Effector memory CD4-positive, alpha-beta T cell (primary cell): ENCODE data around the gene PRR29.
A peak's percentile ranks its signal among the peaks of the same experiment; 100 is the strongest.

Experiments
- DNase-seq, 3 donors: peaks; one replicate each; pipeline ENCODE4 v3.0.0-alpha.2; 2020
- H3K27ac ChIP-seq: 2 replicates; pipeline ENCODE4 v1.7.0; 2013; ENCODE audit warnings: mild to moderate bottlenecking, low read length, moderate library complexity; ENCODE audit not compliant: insufficient read depth, poor library complexity, severe bottlenecking
- H3K27me3 ChIP-seq: replicated peaks from 2 replicates; pipeline ENCODE4 v1.7.0; 2013; ENCODE audit warnings: mild to moderate bottlenecking, low read length; ENCODE audit not compliant: insufficient read depth, control insufficient read depth, poor library complexity, severe bottlenecking
- H3K36me3 ChIP-seq: 2 replicates; pipeline ENCODE4 v1.7.0; 2013; ENCODE audit warnings: mild to moderate bottlenecking, low read length, moderate library complexity; ENCODE audit not compliant: control insufficient read depth, insufficient read depth
- H3K4me1 ChIP-seq: 2 replicates; pipeline ENCODE4 v1.7.0; 2013; ENCODE audit warnings: low read length, mild to moderate bottlenecking; ENCODE audit not compliant: control insufficient read depth, insufficient read depth, poor library complexity, severe bottlenecking
- H3K4me3 ChIP-seq: 2 replicates; pipeline ENCODE4 v1.7.0; 2013; ENCODE audit warnings: low read length, low read depth, mild to moderate bottlenecking; ENCODE audit not compliant: insufficient read depth, poor library complexity, severe bottlenecking
- H3K9me3 ChIP-seq: 2 replicates; pipeline ENCODE4 v1.7.0; 2013; ENCODE audit warnings: mild to moderate bottlenecking, low read length, moderate library complexity; ENCODE audit not compliant: control insufficient read depth

PRR29 gene

GRCh38 chr17:64042700-64043485 lies 44.7 kb downstream of the PRR29 start:
- Histone ChIP-seq H3K36me3 (peaks cover 77% of the 10 kb centered on the region), H3K9me3 (no peaks in the 10 kb centered on the region), H3K4me1 (no peaks in the 10 kb centered on the region), H3K27ac (no peak overlapping the region), H3K4me3 (no peak overlapping the region), H3K27me3 (no peaks in the 10 kb centered on the region)
- no peak for DNase-seq

GRCh38 chr17:64045176-64045575 lies 47.0 kb downstream of the PRR29 start:
- H3K36me3 ChIP-seq, result peaks cover 87% of the 10 kb centered on the region
- no peak overlapping the region for H3K4me3 ChIP-seq

GRCh38 chr17:64048805-64049204 lies 50.7 kb downstream of the PRR29 start:
- DNase-seq, result no peak
- no peak overlapping the region for H3K27ac ChIP-seq
- no peak overlapping the region for H3K4me3 ChIP-seq
- peaks cover 86% of the 10 kb centered on the region for H3K36me3 ChIP-seq
- no peaks in the 10 kb centered on the region for H3K27me3 ChIP-seq
- H3K4me1 ChIP-seq, result peaks cover 32% of the 10 kb centered on the region
- H3K9me3 ChIP-seq, result no peaks in the 10 kb centered on the region

More at GRCh38 chr17:64045176-64045575, 47.0 kb downstream of the PRR29 start:
- no peaks in the 10 kb centered on the region for H3K27me3 ChIP-seq
- H3K9me3 ChIP-seq, result no peaks in the 10 kb centered on the region
- H3K4me1 ChIP-seq, result peaks cover 10% of the 10 kb centered on the region
- no peak for DNase-seq
- H3K27ac ChIP-seq, result no peak overlapping the region

GRCh38 chr17:64051153-64051552 lies 53.0 kb downstream of the PRR29 start:
- no peak for DNase-seq
- Histone ChIP-seq H3K27ac (peak overlapping the region; percentile 36), H3K36me3 (peaks cover 85% of the 10 kb centered on the region), H3K9me3 (no peaks in the 10 kb centered on the region), H3K4me3 (peak overlapping the region; percentile 10), H3K4me1 (peaks cover 32% of the 10 kb centered on the region), H3K27me3 (no peaks in the 10 kb centered on the region)

- Histone ChIP-seq H3K4me1 (peaks cover 32% of the 10 kb centered on the region), H3K27me3 (no peaks in the 10 kb centered on the region), H3K27ac (no peak overlapping the region), H3K36me3 (peaks cover 85% of the 10 kb centered on the region), H3K9me3 (no peaks in the 10 kb centered on the region), H3K4me3 (no peak overlapping the region)
- no peak for DNase-seq
These were observed 55.0 kb downstream of the PRR29 start for GRCh38 chr17:64053101-64053500.
